Tibial nerve (tissue), 4 donors: ENCODE data around the gene PLCB4. TPM values are rescaled to one million over a fixed set of nuclear protein-coding genes. Genes with fewer than 3 reads are reported as not detected.

Source experiments
- DNase-seq, 2 donors: peaks; one replicate each; pipeline ENCODE4 v3.0.0-alpha.2; 2019; ENCODE audit warnings: low spot score in 2 of 2
- H3K27ac ChIP-seq, 4 donors: fragments of 200-600 bp; sonication (generic) in 3 of 4; one replicate each; pipeline ENCODE4 v1.5.1; 2017 to 2019; ENCODE audit warnings: mild to moderate bottlenecking in 1 of 4
- H3K27me3 ChIP-seq, 2 donors: fragments of 200-600 bp; sonication (generic) in 1 of 2; one replicate each; pipeline versions ENCODE4 v1.5.1 to v1.6.0; 2017 to 2019
- H3K36me3 ChIP-seq, 3 donors: fragments of 200-600 bp; sonication (generic); one replicate each; pipeline ENCODE4 v1.5.1; 2018 to 2019
- H3K4me1 ChIP-seq, 4 donors: fragments of 200-600 bp; sonication (generic) in 3 of 4; one replicate each; pipeline ENCODE4 v1.5.1; 2017 to 2019
- H3K4me3 ChIP-seq, 4 donors: fragments of 200-600 bp; sonication (generic) in 3 of 4; one replicate each; pipeline ENCODE4 v1.5.1; 2017 to 2019; ENCODE audit warnings: mild to moderate bottlenecking in 1 of 4, moderate library complexity in 1 of 4
- H3K9me3 ChIP-seq, 4 donors: fragments of 200-600 bp; sonication (generic) in 3 of 4; one replicate each; pipeline ENCODE4 v1.5.1; 2017 to 2019
- CTCF ChIP-seq, 5 experiments: fragments of 200-600 bp in 3 of 5; fragments of 450-650 bp in 2 of 5; sonication (generic) in 3 of 5; IDR thresholded peaks; one replicate each; pipeline ENCODE4 v1.5.1; 2016 to 2019; ENCODE audit warnings: antibody characterized with exemption in 5 of 5, mild to moderate bottlenecking in 3 of 5, moderate library complexity in 2 of 5
- EP300 ChIP-seq, 2 donors: sonication (generic); formaldehyde crosslinking; IDR thresholded peaks; one replicate each; pipeline ENCODE4 v1.6.1; 2017; ENCODE audit warnings: antibody characterized with exemption in 2 of 2, mild to moderate bottlenecking in 1 of 2
- POLR2A ChIP-seq, 2 donors: fragments of 450-650 bp; IDR thresholded peaks; one replicate each; pipeline ENCODE4 v1.6.1; 2017; ENCODE audit warnings: antibody characterized with exemption in 2 of 2, mild to moderate bottlenecking in 2 of 2, moderate library complexity in 2 of 2
- WGBS, 2 donors: methylation state at CpG; one replicate each; pipeline ENCODE4 v1.1.5; 2018; 5-methylcytosine and 5-hydroxymethylcytosine counted together
- total RNA-seq, 4 donors: library from RNA; depleted of rRNA; stranded (reverse); fragments of >200 nt; gene quantifications; one replicate each; pipeline ENCODE4 v1.1.0, GENCODE V29; 2016

Gene PLCB4
- total RNA-seq, 4 donors from 2014 or later, result 35.7 to 52.9 (median 40.1) TPM

GRCh38 chr20:9474835-9475415 is 406.0 kb downstream of the PLCB4 start:
- H3K4me1 ChIP-seq, result no peaks in the 10 kb centered on the region
- no peak for TF ChIP-seq CTCF (IDR thresholded peaks at IDR 0.05)
- H3K36me3 ChIP-seq, result peaks cover 0 to 17% (median 0%) of the 10 kb centered on the region in 3 donors
- H3K27ac ChIP-seq, result no peak overlapping the region
- 79 to 82% methylated on average over 2 of the region's 2 CpGs for WGBS, 2 donors
- H3K9me3 ChIP-seq, result no peaks in the 10 kb centered on the region
- no peaks in the 10 kb centered on the region for H3K27me3 ChIP-seq
- H3K4me3 ChIP-seq, result no peak overlapping the region
- no peak for DNase-seq

- H3K4me1 ChIP-seq, result no peaks in the 10 kb centered on the region
- H3K9me3 ChIP-seq, result no peaks in the 10 kb centered on the region
- H3K4me3 ChIP-seq, result no peak overlapping the region
- no peak overlapping the region for H3K27ac ChIP-seq
- no peak for TF ChIP-seq CTCF (IDR thresholded peaks at IDR 0.05)
- no peak for TF ChIP-seq POLR2A (IDR thresholded peaks at IDR 0.05)
- TF ChIP-seq EP300 (IDR thresholded peaks at IDR 0.05), result no peak
- peaks cover 0 to 11% (median 0%) of the 10 kb centered on the region in 3 donors for H3K36me3 ChIP-seq
- DNase-seq, result no peak
- H3K27me3 ChIP-seq, result no peaks in the 10 kb centered on the region
Measured at GRCh38 chr20:9475456-9475855, 406.6 kb downstream of the PLCB4 start.

GRCh38 chr20:9476174-9476573 is 407.3 kb downstream of the PLCB4 start:
- no peak for DNase-seq
- TF ChIP-seq CTCF (IDR thresholded peaks at IDR 0.05) (no peak), POLR2A (IDR thresholded peaks at IDR 0.05) (no peak), EP300 (IDR thresholded peaks at IDR 0.05) (no peak)
- no peaks in the 10 kb centered on the region for H3K4me1 ChIP-seq
- no peaks in the 10 kb centered on the region for H3K27me3 ChIP-seq
- H3K9me3 ChIP-seq, result no peaks in the 10 kb centered on the region
- 80 to 81% methylated on average over 4 of the region's 4 CpGs for WGBS, 2 donors
- H3K27ac ChIP-seq, result no peak overlapping the region
- peaks cover 0 to 9% (median 0%) of the 10 kb centered on the region in 3 donors for H3K36me3 ChIP-seq
- H3K4me3 ChIP-seq, result no peak overlapping the region

- Histone ChIP-seq H3K4me1 (no peaks in the 10 kb centered on the region), H3K27me3 (no peaks in the 10 kb centered on the region), H3K36me3 (peaks cover 0 to 7% (median 0%) of the 10 kb centered on the region in 3 donors), H3K27ac (no peak overlapping the region), H3K4me3 (no peak overlapping the region), H3K9me3 (no peaks in the 10 kb centered on the region)
- no peak for TF ChIP-seq POLR2A (IDR thresholded peaks at IDR 0.05)
- TF ChIP-seq CTCF (IDR thresholded peaks at IDR 0.05), result no peak
- no peak for TF ChIP-seq EP300 (IDR thresholded peaks at IDR 0.05)
- 94 to 95% methylated on average over 7 of the region's 7 CpGs for WGBS, 2 donors
- DNase-seq, result no peak
Measured at GRCh38 chr20:9476637-9477036, 407.8 kb downstream of the PLCB4 start.

GRCh38 chr20:9478771-9479170 is 409.9 kb downstream of the PLCB4 start:
- TF ChIP-seq EP300 (IDR thresholded peaks at IDR 0.05), result no peak
- TF ChIP-seq POLR2A (IDR thresholded peaks at IDR 0.05), result no peak
- TF ChIP-seq CTCF (IDR thresholded peaks at IDR 0.05), result no peak
- WGBS, 2 donors, result 87 to 92% methylated on average over 4 of the region's 4 CpGs
- H3K36me3 ChIP-seq, result no peaks in the 10 kb centered on the region
- no peak overlapping the region for H3K27ac ChIP-seq
- no peak overlapping the region for H3K4me3 ChIP-seq
- no peaks in the 10 kb centered on the region for H3K27me3 ChIP-seq
- no peaks in the 10 kb centered on the region for H3K9me3 ChIP-seq
- H3K4me1 ChIP-seq, result no peaks in the 10 kb centered on the region
- DNase-seq, result no peak
